ENCODE measurements around the gene ELMOD1.

DNA sequence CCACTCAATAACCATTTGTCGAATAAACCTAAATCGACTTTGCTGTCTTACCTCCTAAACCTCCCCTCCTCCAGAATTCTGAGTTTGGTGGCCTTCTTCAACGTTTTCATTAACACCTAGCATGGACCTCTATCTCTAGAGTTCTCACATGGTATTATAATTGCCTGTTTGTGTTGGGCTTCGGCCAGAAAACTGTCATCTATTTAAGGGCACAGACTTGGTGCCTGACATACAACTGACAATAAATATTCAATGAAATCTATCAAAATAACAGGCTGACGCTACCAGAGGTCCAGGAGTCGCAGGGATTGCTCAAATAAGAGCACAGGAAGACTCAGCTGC, 26.1 kb upstream of the ELMOD1 start:
- TF ChIP-seq, protein P1, sequence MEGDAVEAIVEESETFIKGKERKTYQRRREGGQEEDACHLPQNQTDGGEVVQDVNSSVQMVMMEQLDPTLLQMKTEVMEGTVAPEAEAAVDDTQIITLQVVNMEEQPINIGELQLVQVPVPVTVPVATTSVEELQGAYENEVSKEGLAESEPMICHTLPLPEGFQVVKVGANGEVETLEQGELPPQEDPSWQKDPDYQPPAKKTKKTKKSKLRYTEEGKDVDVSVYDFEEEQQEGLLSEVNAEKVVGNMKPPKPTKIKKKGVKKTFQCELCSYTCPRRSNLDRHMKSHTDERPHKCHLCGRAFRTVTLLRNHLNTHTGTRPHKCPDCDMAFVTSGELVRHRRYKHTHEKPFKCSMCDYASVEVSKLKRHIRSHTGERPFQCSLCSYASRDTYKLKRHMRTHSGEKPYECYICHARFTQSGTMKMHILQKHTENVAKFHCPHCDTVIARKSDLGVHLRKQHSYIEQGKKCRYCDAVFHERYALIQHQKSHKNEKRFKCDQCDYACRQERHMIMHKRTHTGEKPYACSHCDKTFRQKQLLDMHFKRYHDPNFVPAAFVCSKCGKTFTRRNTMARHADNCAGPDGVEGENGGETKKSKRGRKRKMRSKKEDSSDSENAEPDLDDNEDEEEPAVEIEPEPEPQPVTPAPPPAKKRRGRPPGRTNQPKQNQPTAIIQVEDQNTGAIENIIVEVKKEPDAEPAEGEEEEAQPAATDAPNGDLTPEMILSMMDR (IDR thresholded peaks at IDR 0.05; ENCODE audit: poor library complexity): no peak
- no peak for TF ChIP-seq EZH2 (IDR thresholded peaks at IDR 0.05; ENCODE audit: borderline replicate concordance)
